Fibroblast of skin of scalp (primary cell): ENCODE data around the gene FGFBP2. TPM values are rescaled to one million over a fixed set of nuclear protein-coding genes. Genes with fewer than 3 reads are reported as not detected.

ENCODE experiments used
- DNase-seq: peaks from one replicate; pipeline ENCODE4 v3.0.0-alpha.2; 2013
- polyA plus RNA-seq, 2 experiments: library from polyadenylated mRNA; unstranded; fragments of 120-200 nt; gene quantifications; one replicate each; pipeline ENCODE4 v1.2.1, GENCODE V29; 2013; ENCODE audit not compliant: insufficient read length in 2 of 2

FGFBP2 gene
- 0.24 TPM for polyA plus RNA-seq (2013, experiment 1 of 2; ENCODE audit: insufficient read length)
- not detected for polyA plus RNA-seq (2013, experiment 2 of 2; ENCODE audit: insufficient read length)

- DNase-seq = peak; percentile 73
Observed at GRCh38 chr4:15963001-15963451, at the start of gene FGFBP2. Gene FGFBP2, minus strand, starts transcription at chr4:15963175. Its CDS starts 46 bp downstream, at chr4:15963129.

- DNase-seq = no peak
Observed at GRCh38 chr4:16011173-16011572, 48.2 kb upstream of the FGFBP2 start.

GRCh38 chr4:16009153-16009552, 46.2 kb upstream of the FGFBP2 start:
- DNase-seq = no peak

- DNase-seq = no peak
Observed at GRCh38 chr4:16007471-16008095, 44.6 kb upstream of the FGFBP2 start.

- DNase-seq = no peak
Observed at GRCh38 chr4:16006771-16007446, 43.9 kb upstream of the FGFBP2 start.

- no peak for DNase-seq
Observed at GRCh38 chr4:16005676-16006075, 42.7 kb upstream of the FGFBP2 start.

- DNase-seq = peak; percentile 74
Observed at GRCh38 chr4:16001484-16001858, 38.5 kb upstream of the FGFBP2 start.

GRCh38 chr4:16000708-16001483, 37.9 kb upstream of the FGFBP2 start:
- DNase-seq = no peak

GRCh38 chr4:15996773-15997172, 33.8 kb upstream of the FGFBP2 start:
- DNase-seq = no peak

- DNase-seq = no peak
Observed at GRCh38 chr4:15995826-15996225, 32.9 kb upstream of the FGFBP2 start.

GRCh38 chr4:15992167-15992485, 29.2 kb upstream of the FGFBP2 start:
- no peak for DNase-seq

GRCh38 chr4:15990570-15991285, 27.8 kb upstream of the FGFBP2 start:
- DNase-seq = no peak

GRCh38 chr4:15989424-15989823, 26.4 kb upstream of the FGFBP2 start:
- DNase-seq = no peak

GRCh38 chr4:15988222-15988621, 25.2 kb upstream of the FGFBP2 start:
- no peak for DNase-seq

GRCh38 chr4:15986907-15987306, 23.9 kb upstream of the FGFBP2 start:
- no peak for DNase-seq

- no peak for DNase-seq
Observed at GRCh38 chr4:15983610-15984009, 20.6 kb upstream of the FGFBP2 start.

GRCh38 chr4:15982842-15983524, 20.0 kb upstream of the FGFBP2 start:
- DNase-seq = peak; percentile 37

GRCh38 chr4:15976456-15977447, 13.8 kb upstream of the FGFBP2 start:
- no peak for DNase-seq

- no peak for DNase-seq
Observed at GRCh38 chr4:15971068-15971801, 8.3 kb upstream of the FGFBP2 start.
